Neural cell (in vitro differentiated cells): ENCODE data around the gene ACSS3. TPM values are rescaled to one million over a fixed set of nuclear protein-coding genes. Genes with fewer than 3 reads are reported as not detected.

ENCODE experiments used
- H2AFZ ChIP-seq: fragments of 200-600, 300-800 bp; sonication (generic), shearing (Covaris generic); 2 replicates; pipeline ENCODE4 v1.6.0; 2014; ENCODE audit warnings: low read depth, mild to moderate bottlenecking, antibody characterized with exemption, low read length, moderate library complexity
- H3F3A ChIP-seq: fragments of 200-600 bp; shearing (Covaris generic); 2 replicates; pipeline ENCODE4 v1.6.1; 2016; ENCODE audit warnings: mild to moderate bottlenecking, moderate library complexity, mixed read lengths, antibody characterized with exemption, low read length; ENCODE audit not compliant: insufficient read depth, poor library complexity, severe bottlenecking
- H3K27ac ChIP-seq: fragments of 200-600, 300-800 bp; sonication (generic), shearing (Covaris generic); 2 replicates; pipeline ENCODE4 v1.5.1; 2014; ENCODE audit warnings: mild to moderate bottlenecking, low read length, moderate library complexity
- H3K27me3 ChIP-seq: fragments of 300-800, 200-600 bp; sonication (generic), shearing (Covaris generic); 2 replicates; pipeline ENCODE4 v1.6.0; 2014; ENCODE audit warnings: mild to moderate bottlenecking, low read depth, low read length, moderate library complexity; ENCODE audit not compliant: insufficient read depth
- H3K36me3 ChIP-seq: fragments of 300-800, 200-600 bp; sonication (generic), shearing (Covaris generic); 2 replicates; pipeline ENCODE4 v1.5.1; 2014; ENCODE audit warnings: mild to moderate bottlenecking, antibody characterized with exemption, low read length, moderate library complexity; ENCODE audit not compliant: insufficient read depth
- H3K4me2 ChIP-seq: fragments of 300-800, 200-600 bp; sonication (generic), shearing (Covaris generic); 2 replicates; pipeline ENCODE4 v1.6.0; 2014; ENCODE audit warnings: mild to moderate bottlenecking, low read length
- H3K4me3 ChIP-seq: fragments of 300-800, 200-600 bp; sonication (generic), shearing (Covaris generic); 2 replicates; pipeline ENCODE4 v1.5.1; 2014; ENCODE audit warnings: mild to moderate bottlenecking, low read length, moderate library complexity
- H3K79me2 ChIP-seq: fragments of 200-600 bp; shearing (Covaris generic); replicated peaks from 2 replicates; pipeline ENCODE4 v1.6.0; 2014; ENCODE audit warnings: mild to moderate bottlenecking, low read length, moderate library complexity; ENCODE audit not compliant: insufficient read depth
- H3K9ac ChIP-seq: fragments of 300-800, 200-600 bp; sonication (generic), shearing (Covaris generic); 2 replicates; pipeline ENCODE4 v1.6.1; 2016; ENCODE audit warnings: mild to moderate bottlenecking, low read length, mixed read lengths
- H3K9me2 ChIP-seq: fragments of 200-600 bp; shearing (Covaris generic); 2 replicates; pipeline ENCODE4 v1.6.1; 2016; ENCODE audit warnings: mild to moderate bottlenecking, low read length, mixed read lengths; ENCODE audit not compliant: insufficient read depth
- H3K9me3 ChIP-seq: fragments of 200-600, 300-800 bp; sonication (generic), shearing (Covaris generic); 2 replicates; pipeline ENCODE4 v1.6.1; 2016; ENCODE audit warnings: mild to moderate bottlenecking, mixed run types, low read length, moderate library complexity, mixed read lengths
- H4K20me1 ChIP-seq: fragments of 200-600 bp; shearing (Covaris generic); 2 replicates; pipeline ENCODE4 v1.6.1; 2016; ENCODE audit warnings: mild to moderate bottlenecking, mixed run types; ENCODE audit not compliant: insufficient read depth
- EP300 ChIP-seq: fragments of 450-650 bp; conservative IDR thresholded peaks from 2 replicates; pipeline ENCODE4 v1.6.1; 2014; ENCODE audit warnings: antibody characterized with exemption, mild to moderate bottlenecking, moderate library complexity; ENCODE audit not compliant: poor library complexity, severe bottlenecking
- EZH2 ChIP-seq: fragments of 200-600, 300-800 bp; shearing (Covaris generic), sonication (generic); IDR thresholded peaks from 2 replicates; pipeline ENCODE4 v1.6.1; 2014; ENCODE audit warnings: antibody characterized with exemption, low read length, borderline replicate concordance, mild to moderate bottlenecking; ENCODE audit not compliant: insufficient read depth, poor library complexity, severe bottlenecking
- MXI1 ChIP-seq: fragments of 450-650 bp; conservative IDR thresholded peaks from 2 replicates; pipeline ENCODE4 v1.6.1; 2014; ENCODE audit warnings: antibody characterized with exemption, mild to moderate bottlenecking; ENCODE audit not compliant: poor library complexity, severe bottlenecking
- POLR2AphosphoS5 ChIP-seq: IDR thresholded peaks from 2 replicates; pipeline ENCODE4 v1.6.1; 2012
- RAD21 ChIP-seq: fragments of 450-650 bp; conservative IDR thresholded peaks from 2 replicates; pipeline ENCODE4 v1.6.1; 2014; ENCODE audit warnings: antibody characterized with exemption, mild to moderate bottlenecking, moderate library complexity
- SMC3 ChIP-seq: fragments of 450-650 bp; conservative IDR thresholded peaks from 2 replicates; pipeline ENCODE4 v1.6.1; 2014; ENCODE audit warnings: antibody characterized with exemption, mild to moderate bottlenecking, moderate library complexity; ENCODE audit not compliant: poor library complexity
- TAF1 ChIP-seq: IDR thresholded peaks from 2 replicates; pipeline ENCODE4 v1.6.1; 2012; ENCODE audit warnings: low read depth
- polyA minus RNA-seq: library from RNA; depleted of rRNA, polyadenylated mRNA; stranded (reverse); fragments of >200 nt; gene quantifications from 2 replicates; pipeline ENCODE4 v1.2.3, GENCODE V29; 2014
- polyA plus RNA-seq: library from polyadenylated mRNA; depleted of rRNA; stranded (reverse); fragments of >200 nt; gene quantifications from 2 replicates; pipeline ENCODE4 v1.2.3, GENCODE V29; 2014
- TF ChIP-seq, protein P1 (sequence below): IDR thresholded peaks from 2 replicates; pipeline ENCODE4 v1.6.1; 2012; ENCODE audit warnings: borderline replicate concordance
- TF ChIP-seq, protein P2 (sequence below): fragments of 450-650 bp; IDR thresholded peaks from 2 replicates; pipeline ENCODE4 v1.5.1; 2014; ENCODE audit warnings: antibody characterized with exemption, mild to moderate bottlenecking, moderate library complexity; ENCODE audit not compliant: poor library complexity, severe bottlenecking

Gene ACSS3, protein sequence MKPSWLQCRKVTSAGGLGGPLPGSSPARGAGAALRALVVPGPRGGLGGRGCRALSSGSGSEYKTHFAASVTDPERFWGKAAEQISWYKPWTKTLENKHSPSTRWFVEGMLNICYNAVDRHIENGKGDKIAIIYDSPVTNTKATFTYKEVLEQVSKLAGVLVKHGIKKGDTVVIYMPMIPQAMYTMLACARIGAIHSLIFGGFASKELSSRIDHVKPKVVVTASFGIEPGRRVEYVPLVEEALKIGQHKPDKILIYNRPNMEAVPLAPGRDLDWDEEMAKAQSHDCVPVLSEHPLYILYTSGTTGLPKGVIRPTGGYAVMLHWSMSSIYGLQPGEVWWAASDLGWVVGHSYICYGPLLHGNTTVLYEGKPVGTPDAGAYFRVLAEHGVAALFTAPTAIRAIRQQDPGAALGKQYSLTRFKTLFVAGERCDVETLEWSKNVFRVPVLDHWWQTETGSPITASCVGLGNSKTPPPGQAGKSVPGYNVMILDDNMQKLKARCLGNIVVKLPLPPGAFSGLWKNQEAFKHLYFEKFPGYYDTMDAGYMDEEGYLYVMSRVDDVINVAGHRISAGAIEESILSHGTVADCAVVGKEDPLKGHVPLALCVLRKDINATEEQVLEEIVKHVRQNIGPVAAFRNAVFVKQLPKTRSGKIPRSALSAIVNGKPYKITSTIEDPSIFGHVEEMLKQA
- polyA plus RNA-seq (0.31 and 0.52 TPM in 2 replicates), polyA minus RNA-seq (0.35 and 0.97 TPM in 2 replicates)

DNA sequence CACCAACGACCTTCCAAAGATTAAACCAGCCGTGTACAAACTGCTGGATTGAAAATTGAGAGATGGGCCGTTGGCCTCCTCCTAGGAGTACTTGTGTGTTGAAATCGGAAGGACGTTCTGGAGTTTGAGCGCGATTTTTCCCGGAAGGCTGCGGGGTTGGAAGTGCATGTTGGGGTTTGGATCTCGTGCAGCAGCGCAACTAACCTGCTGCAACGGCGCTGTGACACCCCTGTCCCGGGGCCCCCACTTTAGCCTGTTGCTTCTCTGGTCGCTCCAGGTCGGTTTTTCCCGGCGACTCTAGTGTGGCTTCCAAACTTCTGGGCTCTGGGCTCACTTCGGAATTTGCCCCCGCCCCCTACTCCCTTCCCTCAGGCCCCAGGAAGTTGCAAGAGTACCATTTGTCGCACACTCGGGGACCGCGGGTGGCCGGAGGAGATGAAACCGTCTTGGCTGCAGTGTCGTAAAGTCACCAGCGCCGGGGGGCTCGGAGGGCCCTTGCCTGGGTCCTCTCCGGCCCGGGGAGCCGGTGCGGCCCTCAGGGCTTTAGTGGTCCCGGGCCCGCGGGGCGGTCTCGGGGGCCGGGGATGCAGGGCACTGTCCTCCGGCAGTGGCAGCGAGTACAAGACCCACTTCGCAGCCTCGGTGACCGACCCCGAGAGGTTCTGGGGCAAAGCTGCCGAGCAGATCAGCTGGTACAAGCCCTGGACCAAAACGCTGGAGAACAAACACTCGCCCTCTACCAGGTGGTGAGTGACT, at the start of gene ACSS3:
TSS of gene ACSS3 (plus strand) at position 394 of the 756 bp plus-strand sequence. CDS start at position 436, 42 bp downstream.
- Histone ChIP-seq H2AFZ (no peak within 1 kb of the TSS), H3K27me3 (peaks cover 20% of the 10 kb centered on the region), H4K20me1 (no peaks in the 10 kb centered on the region), H3K36me3 (no peaks in the 10 kb centered on the region), H3K27ac (no peak within 1 kb of the TSS), H3K9me3 (no peaks in the 10 kb centered on the region), H3K79me2 (no peaks in the 10 kb centered on the region), H3K9me2 (no peaks in the 10 kb centered on the region), H3F3A (no peaks in the 10 kb centered on the region), H3K9ac (no peak within 1 kb of the TSS), H3K4me2 (no peak within 1 kb of the TSS), H3K4me3 (peak within 1 kb of the TSS; percentile 31)
- no peak for TF ChIP-seq EP300
- TF ChIP-seq, protein P1, sequence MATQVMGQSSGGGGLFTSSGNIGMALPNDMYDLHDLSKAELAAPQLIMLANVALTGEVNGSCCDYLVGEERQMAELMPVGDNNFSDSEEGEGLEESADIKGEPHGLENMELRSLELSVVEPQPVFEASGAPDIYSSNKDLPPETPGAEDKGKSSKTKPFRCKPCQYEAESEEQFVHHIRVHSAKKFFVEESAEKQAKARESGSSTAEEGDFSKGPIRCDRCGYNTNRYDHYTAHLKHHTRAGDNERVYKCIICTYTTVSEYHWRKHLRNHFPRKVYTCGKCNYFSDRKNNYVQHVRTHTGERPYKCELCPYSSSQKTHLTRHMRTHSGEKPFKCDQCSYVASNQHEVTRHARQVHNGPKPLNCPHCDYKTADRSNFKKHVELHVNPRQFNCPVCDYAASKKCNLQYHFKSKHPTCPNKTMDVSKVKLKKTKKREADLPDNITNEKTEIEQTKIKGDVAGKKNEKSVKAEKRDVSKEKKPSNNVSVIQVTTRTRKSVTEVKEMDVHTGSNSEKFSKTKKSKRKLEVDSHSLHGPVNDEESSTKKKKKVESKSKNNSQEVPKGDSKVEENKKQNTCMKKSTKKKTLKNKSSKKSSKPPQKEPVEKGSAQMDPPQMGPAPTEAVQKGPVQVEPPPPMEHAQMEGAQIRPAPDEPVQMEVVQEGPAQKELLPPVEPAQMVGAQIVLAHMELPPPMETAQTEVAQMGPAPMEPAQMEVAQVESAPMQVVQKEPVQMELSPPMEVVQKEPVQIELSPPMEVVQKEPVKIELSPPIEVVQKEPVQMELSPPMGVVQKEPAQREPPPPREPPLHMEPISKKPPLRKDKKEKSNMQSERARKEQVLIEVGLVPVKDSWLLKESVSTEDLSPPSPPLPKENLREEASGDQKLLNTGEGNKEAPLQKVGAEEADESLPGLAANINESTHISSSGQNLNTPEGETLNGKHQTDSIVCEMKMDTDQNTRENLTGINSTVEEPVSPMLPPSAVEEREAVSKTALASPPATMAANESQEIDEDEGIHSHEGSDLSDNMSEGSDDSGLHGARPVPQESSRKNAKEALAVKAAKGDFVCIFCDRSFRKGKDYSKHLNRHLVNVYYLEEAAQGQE, result no peak
- no peak for TF ChIP-seq SMC3
- TF ChIP-seq EZH2, result no peak
- TF ChIP-seq MXI1, result no peak
- TF ChIP-seq TAF1, result no peak
- TF ChIP-seq, protein P2, sequence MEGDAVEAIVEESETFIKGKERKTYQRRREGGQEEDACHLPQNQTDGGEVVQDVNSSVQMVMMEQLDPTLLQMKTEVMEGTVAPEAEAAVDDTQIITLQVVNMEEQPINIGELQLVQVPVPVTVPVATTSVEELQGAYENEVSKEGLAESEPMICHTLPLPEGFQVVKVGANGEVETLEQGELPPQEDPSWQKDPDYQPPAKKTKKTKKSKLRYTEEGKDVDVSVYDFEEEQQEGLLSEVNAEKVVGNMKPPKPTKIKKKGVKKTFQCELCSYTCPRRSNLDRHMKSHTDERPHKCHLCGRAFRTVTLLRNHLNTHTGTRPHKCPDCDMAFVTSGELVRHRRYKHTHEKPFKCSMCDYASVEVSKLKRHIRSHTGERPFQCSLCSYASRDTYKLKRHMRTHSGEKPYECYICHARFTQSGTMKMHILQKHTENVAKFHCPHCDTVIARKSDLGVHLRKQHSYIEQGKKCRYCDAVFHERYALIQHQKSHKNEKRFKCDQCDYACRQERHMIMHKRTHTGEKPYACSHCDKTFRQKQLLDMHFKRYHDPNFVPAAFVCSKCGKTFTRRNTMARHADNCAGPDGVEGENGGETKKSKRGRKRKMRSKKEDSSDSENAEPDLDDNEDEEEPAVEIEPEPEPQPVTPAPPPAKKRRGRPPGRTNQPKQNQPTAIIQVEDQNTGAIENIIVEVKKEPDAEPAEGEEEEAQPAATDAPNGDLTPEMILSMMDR, result no peak
- no peak for TF ChIP-seq POLR2AphosphoS5
- TF ChIP-seq RAD21, result no peak

DNA sequence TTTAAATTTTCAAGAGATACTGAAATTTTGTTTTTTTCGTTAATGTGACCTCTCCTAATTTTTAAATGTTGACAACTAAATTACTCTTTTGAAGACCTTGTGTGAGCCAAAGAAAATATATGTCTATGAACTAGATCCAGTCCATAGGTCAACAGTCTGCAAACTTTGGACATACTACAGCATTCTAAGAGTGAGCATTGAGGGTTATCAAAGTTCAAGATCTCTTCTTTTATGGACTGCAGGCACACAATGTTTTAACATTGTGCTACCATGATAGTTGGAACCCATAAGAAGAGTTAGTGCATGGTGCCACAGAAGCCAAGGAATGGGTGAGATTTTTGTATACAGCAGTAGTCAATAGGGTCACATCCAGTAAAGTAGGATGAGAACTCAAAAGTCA, 43.0 kb upstream of the ACSS3 start:
- H3K9ac ChIP-seq, result no peak overlapping the region
- H3K4me3 ChIP-seq, result no peak overlapping the region
- H4K20me1 ChIP-seq, result no peaks in the 10 kb centered on the region
- H3F3A ChIP-seq, result no peaks in the 10 kb centered on the region
- no peak overlapping the region for H2AFZ ChIP-seq
- H3K9me2 ChIP-seq, result no peaks in the 10 kb centered on the region
- no peak overlapping the region for H3K4me2 ChIP-seq
- no peaks in the 10 kb centered on the region for H3K36me3 ChIP-seq
- no peak overlapping the region for H3K27ac ChIP-seq
- H3K9me3 ChIP-seq, result no peaks in the 10 kb centered on the region
- H3K79me2 ChIP-seq, result no peaks in the 10 kb centered on the region
- no peaks in the 10 kb centered on the region for H3K27me3 ChIP-seq
- TF ChIP-seq SMC3 (no peak), EZH2 (no peak), MXI1 (no peak), EP300 (no peak), RAD21 (no peak)
- TF ChIP-seq, protein P2, result no peak
- TF ChIP-seq, protein P1, result no peak
